GM21723 (cell line): ENCODE measurements around the gene ATP7B.
A peak's percentile ranks its signal among the peaks of the same experiment; 100 is the strongest.
"Not testable (repeated sequence)": the region's sequence is repeated elsewhere in the genome, so short reads cannot be mapped to it uniquely, and the experiment has no call there.

Source experiments
- ATAC-seq: cut with Tn5 transposase; IDR thresholded peaks from one replicate; pipeline ENCODE4 v1.9.1; 2021; ENCODE audit warnings: mild to moderate bottlenecking, moderate library complexity; ENCODE audit not compliant: unreplicated experiment

The ATP7B gene

GRCh38 chr13:52006523-52007245 is 4.6 kb downstream of the ATP7B start:
- no peak for ATAC-seq

DNA sequence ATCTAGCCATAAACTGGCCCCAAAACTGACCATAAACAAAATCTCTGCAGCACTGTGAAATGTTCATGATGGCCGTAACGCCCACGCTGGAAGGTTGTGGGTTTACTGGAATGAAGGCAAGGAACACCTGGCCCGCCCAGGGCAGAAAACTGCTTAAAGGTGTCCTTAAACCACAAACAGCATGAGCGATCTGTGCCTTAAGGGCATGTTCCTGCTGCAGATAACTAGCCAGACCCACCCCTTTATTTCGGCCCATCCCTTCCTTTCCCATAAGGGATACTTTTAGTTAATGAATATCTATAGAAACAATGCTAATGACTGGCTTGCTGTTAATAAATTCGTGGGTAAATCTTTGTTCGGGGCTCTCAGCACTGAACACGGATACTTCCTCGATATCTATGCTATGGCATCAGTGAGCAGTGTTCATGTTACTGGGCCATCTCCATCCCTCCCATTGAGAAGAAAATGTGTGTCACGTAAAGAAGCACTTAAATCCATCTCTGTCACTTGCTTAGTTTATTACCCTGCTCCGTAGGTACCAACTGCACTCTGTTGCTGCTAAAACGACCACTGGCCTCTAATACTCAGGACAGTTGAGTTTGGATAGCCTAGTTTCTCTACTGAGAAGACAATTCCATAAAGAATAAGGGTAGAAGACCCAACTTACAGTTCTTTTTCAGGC is 5.3 kb downstream of the ATP7B start:
- no peak for ATAC-seq

DNA sequence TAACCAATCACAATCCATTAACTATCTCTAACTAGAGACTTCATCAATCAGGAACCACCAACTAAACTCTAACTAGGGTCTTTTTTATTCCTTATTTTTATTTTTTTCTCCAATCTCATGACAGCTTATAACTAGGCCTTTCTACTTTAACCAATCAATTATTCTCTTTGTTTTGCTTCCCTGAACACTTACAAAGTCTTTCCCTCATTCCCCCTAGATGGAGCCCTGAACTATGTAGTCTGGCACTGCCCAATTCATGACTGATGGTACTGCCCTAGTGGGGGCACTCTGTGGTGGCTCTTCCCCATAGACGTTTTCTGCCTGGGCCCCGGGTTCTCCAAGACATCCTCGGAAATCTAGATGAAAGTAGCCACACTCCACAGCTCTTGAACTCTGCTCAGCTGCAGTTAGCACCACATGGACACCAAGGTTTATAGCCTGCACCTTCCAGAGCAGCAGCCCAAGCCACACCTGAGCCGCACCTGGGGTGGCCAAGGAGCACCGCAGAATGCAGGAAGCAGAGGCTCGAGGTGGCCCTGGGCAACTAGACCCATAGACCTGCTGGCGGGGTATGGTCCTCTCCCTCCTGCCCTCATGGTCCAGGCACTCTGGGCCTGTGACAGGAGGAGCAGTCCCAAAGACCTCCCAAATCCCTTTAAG is 6.6 kb downstream of the ATP7B start:
- ATAC-seq: no peak

- no peak for ATAC-seq
These were observed 7.7 kb downstream of the ATP7B start for GRCh38 chr13:52003541-52003940.

DNA sequence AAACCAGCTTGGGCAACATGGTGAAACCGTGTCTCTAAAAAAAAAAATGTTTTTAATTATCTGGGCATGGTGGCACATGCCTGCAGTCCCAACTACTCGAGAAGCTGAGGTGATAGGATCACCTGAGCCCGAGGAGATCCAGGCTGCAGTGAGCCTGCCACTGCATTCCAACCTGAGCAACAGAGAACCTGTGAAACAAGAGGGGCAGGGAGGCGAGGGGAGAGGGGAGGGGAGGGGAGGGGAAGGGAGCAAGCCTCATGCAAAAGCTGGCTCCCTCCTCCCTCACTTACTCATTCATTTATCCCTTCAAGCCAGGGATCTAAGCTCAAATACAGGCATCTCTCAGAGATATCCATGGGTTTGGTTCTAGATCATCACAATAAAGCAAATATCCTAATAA is 8.9 kb downstream of the ATP7B start:
- no peak for ATAC-seq

GRCh38 chr13:52001120-52001731 is 10.0 kb downstream of the ATP7B start:
- peak; percentile 77 for ATAC-seq

DNA sequence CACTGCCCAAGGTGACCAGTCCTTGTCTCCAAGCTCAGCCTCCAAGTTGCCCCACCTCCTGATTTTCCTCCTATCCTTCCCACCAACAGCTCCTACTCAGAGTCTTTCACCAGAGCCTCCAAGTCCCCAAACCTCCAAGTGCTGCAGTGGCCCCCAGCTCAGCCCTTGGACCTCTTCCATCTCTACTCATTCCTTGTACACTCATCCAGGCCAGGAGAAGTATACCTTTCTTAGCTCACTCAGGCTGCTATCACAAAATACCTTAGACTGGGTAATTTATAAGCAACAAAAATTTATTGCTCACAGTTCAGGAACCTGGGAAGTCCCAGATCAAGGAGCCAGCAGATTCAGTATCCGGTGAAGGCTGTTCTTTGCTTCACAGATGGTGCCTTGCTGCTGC is 11.3 kb downstream of the ATP7B start:
- no peak for ATAC-seq

DNA sequence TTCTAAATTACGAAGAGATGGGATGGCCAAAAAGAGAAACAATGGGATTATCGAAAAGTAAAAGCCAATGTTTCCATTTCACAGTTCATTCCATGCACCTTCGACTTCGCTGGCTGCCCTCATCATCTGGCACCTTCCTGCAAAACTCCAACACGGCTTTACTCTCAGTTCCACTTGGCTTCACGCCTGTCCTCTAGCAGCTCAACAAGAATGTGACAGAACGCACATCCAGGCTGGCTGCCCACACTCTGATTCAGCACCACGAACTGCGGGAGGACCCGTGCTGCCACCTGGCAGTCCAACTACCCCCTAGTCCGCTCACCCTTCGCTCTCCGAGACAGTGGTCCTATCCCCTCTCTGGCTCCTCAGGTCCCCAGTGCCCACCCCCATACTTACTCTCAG is 11.7 kb downstream of the ATP7B start:
- ATAC-seq: no peak

DNA sequence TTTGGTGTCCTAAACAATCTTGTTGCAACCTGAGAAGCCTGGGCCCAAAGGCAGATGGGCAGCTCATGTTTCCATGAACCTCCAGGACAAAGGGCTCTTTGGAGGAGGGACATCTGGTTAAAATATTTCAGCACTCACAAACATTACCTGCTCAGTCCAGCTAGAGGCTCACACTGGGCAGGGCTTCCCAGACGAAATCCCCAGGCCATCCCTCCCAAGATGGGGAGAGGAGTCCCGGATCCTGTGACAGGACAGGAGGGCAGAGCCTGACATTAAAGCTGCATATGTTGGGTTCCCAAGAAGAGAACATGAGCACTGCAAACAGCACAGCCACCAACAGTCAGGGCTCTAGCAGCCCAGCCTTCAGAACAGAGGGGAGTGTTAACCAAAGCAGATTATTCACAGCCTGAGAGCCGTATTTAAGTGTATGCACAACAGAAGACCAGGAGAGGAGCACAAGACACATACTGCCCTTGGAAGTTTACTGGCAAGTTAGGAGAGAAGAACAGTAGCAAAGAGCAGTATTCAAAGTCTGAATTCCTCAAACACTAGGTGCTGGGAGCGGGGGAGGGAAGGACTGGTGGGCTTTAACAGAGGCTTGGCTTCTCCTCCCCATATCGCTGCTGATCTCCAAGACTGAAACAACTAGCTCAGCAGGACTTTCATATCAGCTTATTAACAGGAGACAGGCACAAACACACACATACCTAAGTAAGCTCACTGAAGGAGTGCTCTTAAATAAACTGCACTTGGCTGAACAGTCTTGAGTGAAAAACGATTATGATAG is 12.3 kb downstream of the ATP7B start:
- ATAC-seq: no peak

GRCh38 chr13:51997641-51998330 is 13.5 kb downstream of the ATP7B start:
- no peak for ATAC-seq

- ATAC-seq: no peak
These were observed 14.1 kb downstream of the ATP7B start for GRCh38 chr13:51997186-51997585.

- no peak for ATAC-seq
These were observed 14.6 kb downstream of the ATP7B start for GRCh38 chr13:51996641-51997040.

DNA sequence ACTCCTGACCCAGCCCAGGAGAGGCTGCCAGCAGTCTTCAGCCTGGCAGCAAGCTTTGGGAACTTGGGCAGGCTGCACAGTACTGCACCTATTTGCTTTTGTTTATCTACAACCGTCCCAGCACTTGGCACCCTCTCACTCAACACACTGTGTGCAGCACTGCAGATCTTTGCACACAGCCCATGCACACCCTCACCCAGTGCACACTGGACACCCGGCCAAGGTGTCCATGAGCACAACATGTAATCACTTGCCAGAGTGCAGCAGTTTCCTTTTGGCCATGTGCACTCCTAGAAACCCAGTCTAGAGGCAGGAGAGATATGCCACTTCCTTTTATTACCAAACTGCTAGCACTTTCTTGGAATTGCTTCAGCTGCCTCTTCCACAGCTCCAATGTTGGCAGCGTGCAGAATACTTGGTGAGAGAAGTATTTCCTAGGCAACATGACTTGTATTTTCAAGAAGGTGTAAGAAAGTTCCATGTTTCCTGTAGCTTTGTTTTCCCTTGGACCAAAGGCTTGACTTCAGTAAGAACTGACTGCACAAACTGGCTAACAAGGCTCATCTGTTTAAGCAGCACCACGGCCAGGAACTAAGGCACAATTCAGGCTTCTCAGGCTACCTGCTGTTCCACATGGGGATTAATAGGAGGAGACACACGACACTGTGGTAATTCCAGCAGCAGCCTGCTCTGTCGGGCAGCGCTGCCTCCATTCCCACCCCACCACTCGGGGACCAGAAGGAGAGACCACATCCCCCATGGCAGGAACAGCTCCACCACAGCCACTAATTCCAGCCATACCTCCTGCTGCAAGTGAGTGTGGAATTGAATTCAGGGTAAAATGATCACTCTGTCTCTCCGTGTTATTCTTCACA is 15.3 kb downstream of the ATP7B start:
- no peak for ATAC-seq

- no peak for ATAC-seq
These were observed 17.5 kb downstream of the ATP7B start for GRCh38 chr13:51993713-51994112.

DNA sequence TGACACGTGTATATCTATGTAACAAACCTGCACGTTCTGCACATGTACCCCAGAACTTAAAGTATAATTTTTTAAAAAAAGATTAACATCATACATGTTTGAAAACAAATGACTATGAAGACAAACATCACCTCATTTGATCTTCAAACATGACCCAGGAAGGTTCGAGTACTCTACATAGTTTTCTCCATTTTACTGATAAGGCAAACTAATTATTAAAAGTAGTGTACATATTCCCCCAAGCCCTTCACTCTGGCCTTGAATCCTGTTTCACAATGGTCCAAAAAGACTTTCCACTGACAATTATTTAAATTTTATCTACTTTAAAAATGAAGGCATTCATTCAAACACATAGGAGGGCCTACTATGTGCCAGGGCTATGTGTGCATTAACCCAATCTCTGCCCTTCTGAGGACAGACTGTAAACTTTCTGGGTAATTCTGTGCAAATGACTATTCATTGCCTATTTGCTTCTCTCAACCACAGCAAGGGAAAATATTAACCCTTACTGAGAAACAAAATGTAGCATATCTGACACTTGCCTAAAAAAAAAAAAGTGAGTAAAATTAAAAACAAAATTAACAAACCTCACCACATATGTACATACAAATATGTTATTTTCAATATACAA is 22.1 kb downstream of the ATP7B start:
- no peak for ATAC-seq

DNA sequence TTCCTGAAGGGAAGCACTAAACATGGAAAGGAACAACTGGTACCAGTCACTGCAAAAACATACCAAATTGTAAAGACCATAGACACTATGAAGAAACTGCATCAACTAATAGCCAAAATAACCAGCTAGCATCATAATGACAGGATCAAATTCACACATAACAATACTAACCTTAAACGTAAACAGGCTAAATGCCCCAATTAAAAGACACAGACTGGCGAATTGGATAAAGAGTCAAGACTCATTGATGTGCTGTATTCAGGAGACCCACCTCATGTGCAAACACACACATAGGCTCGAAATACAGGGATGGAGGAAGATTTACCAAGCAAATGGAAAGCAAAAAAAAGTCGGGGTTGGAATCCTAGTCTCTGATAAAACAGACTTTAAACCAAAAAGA is 26.3 kb downstream of the ATP7B start:
- ATAC-seq: not testable (repeated sequence)

DNA sequence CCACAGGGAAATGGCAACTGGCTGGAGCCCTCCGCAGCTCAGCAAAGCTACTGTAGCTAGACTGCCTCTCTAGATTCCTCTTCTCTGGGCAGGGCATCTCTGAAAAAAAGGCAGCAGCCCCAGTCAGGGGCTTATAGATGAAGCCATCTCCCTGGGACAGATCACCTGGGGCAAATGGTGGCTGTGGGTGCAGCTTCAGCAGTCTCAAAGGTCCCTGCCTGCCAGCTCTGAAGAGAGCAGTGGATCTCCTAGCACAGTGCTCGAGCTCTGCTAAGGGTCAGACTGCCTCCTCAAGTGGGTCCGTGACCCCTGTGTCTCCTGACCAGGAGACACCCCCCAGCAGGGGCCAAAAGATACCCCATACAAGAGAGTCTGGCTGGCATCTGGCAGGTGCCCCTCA is 28.0 kb downstream of the ATP7B start:
- ATAC-seq: not testable (repeated sequence)

DNA sequence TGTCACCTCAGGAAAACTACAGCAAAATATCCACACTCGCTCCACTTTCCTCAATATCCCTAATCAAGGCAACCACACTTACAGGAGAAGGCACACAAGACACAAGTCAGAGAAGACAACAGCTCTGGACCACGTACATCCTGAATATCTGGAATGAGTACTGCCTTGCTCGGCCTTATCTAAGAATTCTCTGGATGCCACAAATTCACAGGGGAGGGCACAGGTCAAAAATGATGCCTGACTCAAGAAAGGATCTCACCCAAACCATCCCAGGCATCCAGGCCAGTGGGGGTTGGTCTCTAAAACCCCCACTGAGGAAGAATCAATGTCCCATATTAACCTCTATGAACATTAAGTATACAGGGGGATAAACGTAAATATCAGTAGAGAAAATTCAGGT is 29.9 kb downstream of the ATP7B start:
- no peak for ATAC-seq

- no peak for ATAC-seq
These were observed 30.3 kb downstream of the ATP7B start for GRCh38 chr13:51980908-51981307.
